Stomach (tissue), 19 donors: ENCODE results near the gene CCDC179. TPM values are rescaled to one million over a fixed set of nuclear protein-coding genes. Genes with fewer than 3 reads are reported as not detected.

Experiments
- DNase-seq, 2 donors: peaks; one replicate each; pipeline versions ENCODE4 v3.0.0 to v3.0.0-alpha.2; 2013 to 2019
- H3K27ac ChIP-seq, 5 donors: fragments of 200-600 bp in 4 of 5; sonication (generic) in 4 of 5; one replicate each; pipeline ENCODE4 v1.5.1; 2013 to 2019; ENCODE audit warnings: mild to moderate bottlenecking in 1 of 5, moderate library complexity in 1 of 5
- H3K27me3 ChIP-seq, 3 donors: fragments of 200-600 bp; sonication (generic); one replicate each; pipeline ENCODE4 v1.5.1; 2017 to 2019; ENCODE audit warnings: mixed run types in 1 of 3
- H3K36me3 ChIP-seq, 4 donors: fragments of 200-600 bp; sonication (generic); 1 replicate in 3 of 4; 2 replicates in 1 of 4; pipeline ENCODE4 v1.5.1; 2016 to 2019
- H3K4me1 ChIP-seq, 4 donors: fragments of 200-600 bp; sonication (generic); one replicate each; pipeline ENCODE4 v1.5.1; 2016 to 2019
- H3K4me3 ChIP-seq, 4 donors: fragments of 200-600 bp; sonication (generic) in 3 of 4; one replicate each; pipeline ENCODE4 v1.5.1; 2016 to 2019; ENCODE audit warnings: mild to moderate bottlenecking in 1 of 4
- H3K9me3 ChIP-seq, 4 donors: fragments of 200-600 bp; sonication (generic); one replicate each; pipeline ENCODE4 v1.5.1; 2016 to 2019
- EP300 ChIP-seq: sonication (generic); formaldehyde crosslinking; IDR thresholded peaks from one replicate; pipeline ENCODE4 v1.6.1; 2017; ENCODE audit warnings: antibody characterized with exemption
- POLR2A ChIP-seq, 4 donors: fragments of 450-650 bp; IDR thresholded peaks; one replicate each; pipeline ENCODE4 v1.6.1; 2016; ENCODE audit warnings: antibody characterized with exemption in 4 of 4, control low read depth in 2 of 4, mild to moderate bottlenecking in 1 of 4, moderate library complexity in 1 of 4
- POLR2AphosphoS5 ChIP-seq, 3 donors: sonication (generic); formaldehyde crosslinking; IDR thresholded peaks; one replicate each; pipeline ENCODE4 v1.6.1; 2016; ENCODE audit warnings: antibody characterized with exemption in 3 of 3
- WGBS, 5 donors: extraction: QIAGEN DNeasy Blood & Tissue Kit in 3 of 5; methylation state at CpG; one replicate each; pipeline versions ENCODE4 v1.1.5 to v1.1.7; 2013 to 2018; 5-methylcytosine and 5-hydroxymethylcytosine counted together
- intact Hi-C: fragments of 100-400 bp; cut with DNase I; formaldehyde crosslinking; loops from one replicate; pipeline ENCODE4 v1.15.1; 2023; ENCODE audit warnings: low total_unique reads
- long read RNA-seq, 10 donors: transcript quantifications; one replicate each; lab custom pipeline, GENCODE V29; 2026
- polyA plus RNA-seq, 3 donors: library from polyadenylated mRNA; stranded (reverse); fragments of 200-250 nt; gene quantifications; one replicate each; pipeline ENCODE4 v1.2.3, GENCODE V29; 2013
- total RNA-seq, 5 donors: library from RNA; depleted of rRNA; stranded (reverse); fragments of >200 nt; gene quantifications; one replicate each; pipeline versions ENCODE4 v1.1.0 to v1.2.3, GENCODE V29; 2014 to 2016
- TF ChIP-seq, protein P1 (sequence below), 7 experiments: fragments of 450-650 bp in 4 of 7; fragments of 200-600 bp in 3 of 7; sonication (generic) in 3 of 7; IDR thresholded peaks; one replicate each; pipeline ENCODE4 v1.5.1; 2016 to 2019; ENCODE audit warnings: antibody characterized with exemption in 7 of 7, control low read depth in 2 of 7, mild to moderate bottlenecking in 1 of 7
- donor health status: healthy with polysubstance abuse.
- donor health status: Bipolar disorder and iron deficiency.
- donor health status: healthy.

Gene CCDC179
- total RNA-seq (not detected), polyA plus RNA-seq (not detected)
- long read RNA-seq, donor 1: 0 reads
- long read RNA-seq, donor 2: 0 reads
- long read RNA-seq, donor 3: 0 reads
- long read RNA-seq, donor 4: 0 reads
- long read RNA-seq, donor 5: 0 reads
- long read RNA-seq, donor 6: 0 reads
- long read RNA-seq, donor 7: 0 reads
- long read RNA-seq, donor 8: 0 reads
- long read RNA-seq, donor 9: 0 reads
- long read RNA-seq, donor 10: 0 reads

DNA sequence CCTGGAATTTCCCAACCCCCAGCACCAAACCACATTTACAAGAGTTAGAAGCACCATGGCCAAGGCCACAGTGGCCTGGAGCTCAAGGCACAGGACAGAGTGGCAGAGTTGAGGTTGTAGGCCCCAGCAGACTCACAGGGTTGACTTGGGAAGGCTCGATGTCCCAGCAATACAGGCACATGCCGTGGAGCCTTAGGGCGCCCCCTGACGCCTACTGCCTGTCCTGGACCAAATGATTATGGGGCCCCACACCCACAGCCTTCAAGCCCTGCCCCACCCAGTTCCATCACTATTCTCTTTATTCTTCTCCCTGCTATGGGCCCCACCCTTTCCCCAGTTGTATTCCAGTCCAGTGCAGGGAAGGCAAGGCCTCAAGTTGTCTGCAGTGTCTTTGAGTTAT is at the start of gene CCDC179:
TSS of gene CCDC179 (minus strand) at position 234 of the 400 bp plus-strand sequence. CDS start at position 181, 53 bp downstream.
- no peaks in the 10 kb centered on the region for H3K27me3 ChIP-seq
- no peaks in the 10 kb centered on the region for H3K36me3 ChIP-seq
- H3K4me3 ChIP-seq: no peak within 1 kb of the TSS
- DNase-seq: no peak
- TF ChIP-seq EP300 (no peak), POLR2A (IDR thresholded peaks at IDR 0.05) (no peak), POLR2AphosphoS5 (IDR thresholded peaks at IDR 0.05) (no peak)
- TF ChIP-seq, protein P1, sequence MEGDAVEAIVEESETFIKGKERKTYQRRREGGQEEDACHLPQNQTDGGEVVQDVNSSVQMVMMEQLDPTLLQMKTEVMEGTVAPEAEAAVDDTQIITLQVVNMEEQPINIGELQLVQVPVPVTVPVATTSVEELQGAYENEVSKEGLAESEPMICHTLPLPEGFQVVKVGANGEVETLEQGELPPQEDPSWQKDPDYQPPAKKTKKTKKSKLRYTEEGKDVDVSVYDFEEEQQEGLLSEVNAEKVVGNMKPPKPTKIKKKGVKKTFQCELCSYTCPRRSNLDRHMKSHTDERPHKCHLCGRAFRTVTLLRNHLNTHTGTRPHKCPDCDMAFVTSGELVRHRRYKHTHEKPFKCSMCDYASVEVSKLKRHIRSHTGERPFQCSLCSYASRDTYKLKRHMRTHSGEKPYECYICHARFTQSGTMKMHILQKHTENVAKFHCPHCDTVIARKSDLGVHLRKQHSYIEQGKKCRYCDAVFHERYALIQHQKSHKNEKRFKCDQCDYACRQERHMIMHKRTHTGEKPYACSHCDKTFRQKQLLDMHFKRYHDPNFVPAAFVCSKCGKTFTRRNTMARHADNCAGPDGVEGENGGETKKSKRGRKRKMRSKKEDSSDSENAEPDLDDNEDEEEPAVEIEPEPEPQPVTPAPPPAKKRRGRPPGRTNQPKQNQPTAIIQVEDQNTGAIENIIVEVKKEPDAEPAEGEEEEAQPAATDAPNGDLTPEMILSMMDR (IDR thresholded peaks at IDR 0.05): no peak
- intact Hi-C loops: no loop called here
- WGBS, 5 donors: 96 to 100% (median 98%) methylated on average over 4 of the region's 4 CpGs
- H3K9me3 ChIP-seq: no peaks in the 10 kb centered on the region
- H3K4me1 ChIP-seq: no peaks in the 10 kb centered on the region
- no peak within 1 kb of the TSS for H3K27ac ChIP-seq

DNA sequence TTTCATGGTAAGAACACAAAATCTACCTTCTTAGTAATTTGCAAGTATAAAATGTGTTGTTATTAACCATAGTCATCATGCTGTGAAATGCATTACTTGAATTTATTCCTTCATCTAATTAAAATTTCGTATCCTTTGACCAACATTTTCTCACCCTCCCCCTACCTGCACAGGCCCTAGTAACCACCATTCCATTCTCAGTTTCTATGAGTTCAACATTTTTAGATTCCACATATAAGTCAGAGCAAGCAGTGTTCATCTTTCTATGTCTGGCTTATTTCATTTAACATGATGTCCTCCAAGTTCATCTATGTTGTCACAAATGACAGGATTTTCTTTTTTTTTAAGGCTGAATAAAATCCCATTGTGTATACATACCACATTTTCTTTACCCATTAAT is 43.5 kb upstream of the CCDC179 start:
- DNase-seq: no peak
- H3K27ac ChIP-seq: no peak overlapping the region
- no peaks in the 10 kb centered on the region for H3K36me3 ChIP-seq
- no peaks in the 10 kb centered on the region for H3K4me1 ChIP-seq
- H3K27me3 ChIP-seq: no peaks in the 10 kb centered on the region
- TF ChIP-seq, protein P1 (IDR thresholded peaks at IDR 0.05): no peak
- intact Hi-C loops: no loop called here
- 77 to 90% (median 85%) methylated on average over 1 of the region's 1 CpG for WGBS, 5 donors
- H3K4me3 ChIP-seq: no peak overlapping the region
- H3K9me3 ChIP-seq: peaks cover 0 to 3% (median 0%) of the 10 kb centered on the region in 4 donors

DNA sequence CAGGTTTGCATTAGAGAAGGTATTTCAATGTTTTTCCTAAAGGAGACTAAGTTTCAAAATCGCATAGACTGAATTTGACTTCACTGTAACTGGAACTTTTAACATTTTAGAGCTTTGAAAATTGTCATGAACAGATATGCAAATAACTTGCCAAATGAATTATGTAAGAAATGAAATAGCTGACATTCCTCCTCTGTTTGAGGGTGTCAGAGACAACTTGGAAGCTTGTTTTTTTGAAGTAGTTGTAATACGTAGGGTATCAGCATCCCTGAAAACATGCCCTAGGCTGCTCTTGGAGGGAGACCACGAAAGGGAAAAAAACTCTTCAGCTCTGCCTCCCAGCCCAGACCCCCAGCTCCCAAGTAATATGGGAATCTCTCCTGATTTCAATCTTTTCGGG is 41.3 kb upstream of the CCDC179 start:
- DNase-seq: no peak
- intact Hi-C loops: no loop called here
- Histone ChIP-seq H3K27me3 (no peaks in the 10 kb centered on the region), H3K27ac (no peak overlapping the region), H3K36me3 (no peaks in the 10 kb centered on the region), H3K4me3 (no peak overlapping the region), H3K4me1 (no peaks in the 10 kb centered on the region), H3K9me3 (no peaks in the 10 kb centered on the region)
- TF ChIP-seq POLR2AphosphoS5 (IDR thresholded peaks at IDR 0.05) (no peak), EP300 (no peak), POLR2A (IDR thresholded peaks at IDR 0.05) (no peak)
- TF ChIP-seq, protein P1 (IDR thresholded peaks at IDR 0.05): no peak
- WGBS, 5 donors: 77 to 87% (median 83%) methylated on average over 4 of the region's 4 CpGs

DNA sequence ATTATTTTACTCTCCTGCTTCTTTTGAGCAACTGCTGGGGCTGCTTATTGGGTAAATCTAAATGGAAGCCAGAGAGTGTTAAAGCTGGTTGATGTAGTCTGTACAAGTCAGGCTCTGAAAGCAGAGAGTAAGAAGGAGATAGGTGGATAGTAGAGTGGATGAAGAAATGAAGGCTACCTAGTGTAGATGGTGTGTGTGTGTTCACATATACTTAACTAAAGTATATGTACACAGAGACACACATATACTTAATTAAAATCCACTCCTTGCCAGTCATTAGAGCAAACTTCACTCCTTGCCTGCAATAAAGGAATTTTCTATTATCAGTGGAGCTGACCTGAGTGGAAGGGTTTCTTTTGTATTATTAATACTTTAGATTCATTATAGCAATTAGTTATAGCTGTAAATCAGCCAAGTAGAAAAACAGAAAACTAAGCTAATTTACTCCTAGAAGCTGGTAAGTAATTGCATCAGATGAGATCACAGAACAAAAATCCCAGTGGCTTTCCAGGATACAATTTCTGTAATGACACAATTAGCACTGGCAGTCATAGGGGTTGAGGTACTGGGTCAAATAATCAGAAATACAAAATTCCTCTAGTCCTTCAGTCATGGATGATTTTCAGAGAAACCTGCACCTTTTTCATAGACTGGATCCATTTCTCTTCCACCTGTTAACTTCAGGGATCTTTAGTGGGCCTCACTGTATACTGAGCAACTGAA is 40.7 kb upstream of the CCDC179 start:
- TF ChIP-seq POLR2AphosphoS5 (IDR thresholded peaks at IDR 0.05) (no peak), EP300 (no peak), POLR2A (IDR thresholded peaks at IDR 0.05) (no peak)
- TF ChIP-seq, protein P1 (IDR thresholded peaks at IDR 0.05): no peak
- no peak for DNase-seq
- H3K4me3 ChIP-seq: no peak overlapping the region
- no peaks in the 10 kb centered on the region for H3K9me3 ChIP-seq
- no peaks in the 10 kb centered on the region for H3K27me3 ChIP-seq
- H3K27ac ChIP-seq: no peak overlapping the region
- H3K4me1 ChIP-seq: no peaks in the 10 kb centered on the region
- H3K36me3 ChIP-seq: no peaks in the 10 kb centered on the region
- intact Hi-C loops: no loop called here
